Activated CD4-positive, alpha-beta T cell treated with anti-CD3 and anti-CD28 coated beads, Interleukin-2, amount 50 U/mL, for 4 hours (primary cell): ENCODE data around the gene PRXL2B.
"Not testable (repeated sequence)": the region's sequence is repeated elsewhere in the genome, so short reads cannot be mapped to it uniquely, and the experiment has no call there.

Source experiments
- DNase-seq, 2 experiments: peaks; one replicate each; pipeline ENCODE4 v3.0.0-alpha.2; 2020

The PRXL2B gene

DNA sequence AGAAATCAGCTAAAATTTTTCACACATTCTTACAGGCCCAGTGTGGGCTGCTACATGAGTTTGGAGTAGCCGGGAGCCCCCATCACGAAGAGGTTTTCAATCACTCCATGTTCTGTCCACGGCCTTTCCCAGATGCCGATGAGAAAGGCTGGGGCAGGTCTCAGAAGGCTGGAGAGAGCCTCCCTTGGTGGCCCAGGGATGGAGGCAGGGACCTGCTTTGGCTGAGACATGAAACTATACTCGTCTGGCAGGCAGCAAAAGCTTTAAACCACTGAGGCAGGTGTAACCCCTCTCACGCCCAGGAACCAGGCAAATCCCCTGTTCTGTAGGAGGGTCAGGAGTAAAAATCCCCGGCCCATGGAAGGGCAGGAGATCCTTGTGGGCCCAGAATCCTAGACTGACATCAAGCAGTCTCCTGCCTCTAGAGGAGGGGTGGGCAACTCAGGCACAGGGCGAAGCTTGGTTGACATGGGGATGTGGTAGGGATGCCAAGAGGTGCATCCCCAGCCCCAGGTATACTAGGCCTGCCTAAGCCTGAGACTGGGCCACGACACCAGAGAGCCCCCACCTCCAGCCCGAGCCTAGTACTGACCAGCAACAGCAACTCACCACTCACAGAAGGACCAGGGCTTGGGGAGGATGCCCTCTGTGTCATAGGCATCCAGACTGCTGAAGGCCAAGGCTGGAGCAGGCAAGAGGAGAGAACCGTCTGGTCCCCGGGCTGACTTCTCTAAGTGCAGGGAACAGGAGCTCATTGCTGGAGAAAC is 37.2 kb downstream of the PRXL2B start:
- no peak for DNase-seq

DNA sequence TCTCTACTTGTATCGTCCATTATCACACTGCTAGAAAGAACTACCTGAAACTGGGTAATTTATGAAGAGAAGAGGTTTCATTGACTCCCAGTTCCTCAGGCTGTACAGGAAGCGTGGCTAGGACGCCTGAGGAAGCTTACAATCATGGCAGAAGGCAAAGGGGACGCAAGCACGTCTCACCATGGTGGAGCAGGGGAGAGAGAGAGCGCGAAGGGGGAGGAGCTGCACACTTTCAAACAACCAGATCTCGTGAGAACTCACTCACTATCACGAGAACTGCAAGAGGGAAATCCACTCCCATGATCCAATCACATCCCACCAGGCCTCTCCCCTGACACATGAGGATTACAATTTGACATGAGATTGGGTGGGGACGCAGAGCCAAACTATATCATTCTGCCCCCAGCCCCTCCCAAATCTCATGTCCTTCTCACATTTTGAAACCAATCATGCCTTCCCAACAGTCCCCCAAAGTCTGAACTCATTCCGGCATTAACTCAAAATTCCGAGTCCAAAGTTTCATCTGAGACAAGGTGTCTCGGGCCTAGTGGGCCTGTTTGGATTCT is 38.2 kb downstream of the PRXL2B start:
- no peak for DNase-seq

DNA sequence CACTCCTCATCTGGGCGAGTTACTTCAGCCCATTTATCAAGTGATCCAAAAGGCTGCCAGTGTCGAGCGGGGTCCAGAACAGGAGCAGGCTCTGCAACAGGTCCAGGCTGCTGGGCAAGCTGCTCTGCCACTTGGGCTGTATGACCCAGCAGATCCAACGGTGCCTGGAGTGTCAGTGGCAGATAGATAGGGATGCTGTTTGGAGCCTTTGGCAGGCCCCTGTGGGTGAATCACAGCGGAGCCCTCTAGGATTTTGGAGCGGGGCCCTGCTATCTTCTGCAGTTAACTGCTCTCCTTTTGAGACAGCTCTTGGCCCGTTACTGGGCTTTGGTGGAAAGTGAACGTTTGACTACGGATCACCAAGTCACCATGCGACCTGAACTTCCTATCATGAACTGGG is 38.7 kb downstream of the PRXL2B start:
- no peak for DNase-seq

DNA sequence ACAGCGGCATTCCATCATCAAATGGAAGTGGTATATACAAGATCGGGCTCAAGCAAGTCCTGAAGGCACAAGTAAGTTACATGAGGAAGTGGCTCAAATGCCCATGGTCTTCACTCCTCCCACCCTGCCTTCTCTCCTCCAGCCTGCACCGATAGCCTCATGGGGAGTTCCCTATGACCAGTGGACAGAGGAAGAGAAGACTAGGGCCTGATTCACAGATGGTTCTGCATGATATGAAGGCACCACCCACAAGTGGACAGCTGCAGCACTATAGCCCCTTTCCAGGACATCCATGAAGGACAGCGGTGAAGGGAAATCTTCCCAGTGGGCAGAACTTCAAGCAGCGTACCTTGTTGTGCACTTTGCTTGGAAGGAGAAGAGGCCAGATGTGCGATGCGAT is 39.2 kb downstream of the PRXL2B start:
- DNase-seq: not testable (repeated sequence)

DNA sequence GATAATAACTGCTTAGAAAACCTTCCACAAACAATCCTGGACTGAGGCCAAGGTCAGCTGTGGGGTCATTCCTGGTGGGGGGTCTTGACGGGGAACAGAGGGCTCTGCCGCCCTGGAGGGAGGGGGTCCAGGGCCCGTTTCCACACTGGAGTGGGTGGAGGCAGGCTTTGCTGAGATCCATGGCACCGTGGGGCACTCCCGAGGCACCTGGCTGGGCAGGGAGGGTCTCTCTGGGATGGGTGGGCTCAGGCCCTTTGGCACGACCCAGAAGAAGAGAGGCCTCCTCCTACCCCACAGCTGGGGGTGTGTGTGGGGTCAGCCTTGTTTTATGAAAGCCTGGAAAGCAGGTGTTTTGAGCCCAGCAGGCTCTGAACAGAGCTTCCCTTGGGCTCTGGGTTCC is 41.2 kb downstream of the PRXL2B start:
- no peak for DNase-seq

DNA sequence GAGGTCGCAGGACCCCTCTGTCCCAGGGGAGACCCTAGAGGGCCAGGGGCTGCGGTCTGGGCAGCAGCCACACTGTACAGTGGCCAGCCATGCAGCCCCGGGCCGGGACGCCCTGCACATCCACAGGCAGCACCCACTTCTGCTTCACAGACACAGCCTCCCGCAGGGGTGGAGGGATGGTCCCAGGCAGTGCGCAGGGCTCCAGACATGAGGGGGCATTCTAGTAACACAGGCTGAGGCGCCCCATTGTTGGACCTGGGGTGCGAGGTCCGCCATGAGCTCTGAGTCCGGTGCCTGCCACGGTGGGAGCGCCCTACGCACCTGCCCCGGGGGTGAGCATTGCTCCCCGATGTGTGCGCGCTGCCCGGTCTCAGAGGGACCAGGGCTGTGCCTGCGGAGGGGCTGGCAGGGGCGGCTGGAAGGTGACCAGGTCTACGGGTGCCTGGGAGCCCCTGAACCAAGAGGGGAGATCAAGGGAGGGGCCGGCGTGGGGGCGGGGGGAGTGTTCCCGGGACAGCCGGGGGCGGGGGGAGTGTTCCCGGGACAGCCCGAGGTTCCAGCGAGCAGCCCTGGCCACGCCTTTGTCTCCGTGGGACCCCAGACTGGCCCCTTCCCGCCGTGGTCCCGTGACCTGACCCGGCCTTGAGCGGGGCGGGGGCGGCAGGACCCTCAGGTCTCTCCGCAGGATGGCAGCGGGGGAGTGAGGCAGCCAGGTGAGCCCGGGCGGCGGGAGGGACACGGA is 41.8 kb downstream of the PRXL2B start:
- DNase-seq: no peak

DNA sequence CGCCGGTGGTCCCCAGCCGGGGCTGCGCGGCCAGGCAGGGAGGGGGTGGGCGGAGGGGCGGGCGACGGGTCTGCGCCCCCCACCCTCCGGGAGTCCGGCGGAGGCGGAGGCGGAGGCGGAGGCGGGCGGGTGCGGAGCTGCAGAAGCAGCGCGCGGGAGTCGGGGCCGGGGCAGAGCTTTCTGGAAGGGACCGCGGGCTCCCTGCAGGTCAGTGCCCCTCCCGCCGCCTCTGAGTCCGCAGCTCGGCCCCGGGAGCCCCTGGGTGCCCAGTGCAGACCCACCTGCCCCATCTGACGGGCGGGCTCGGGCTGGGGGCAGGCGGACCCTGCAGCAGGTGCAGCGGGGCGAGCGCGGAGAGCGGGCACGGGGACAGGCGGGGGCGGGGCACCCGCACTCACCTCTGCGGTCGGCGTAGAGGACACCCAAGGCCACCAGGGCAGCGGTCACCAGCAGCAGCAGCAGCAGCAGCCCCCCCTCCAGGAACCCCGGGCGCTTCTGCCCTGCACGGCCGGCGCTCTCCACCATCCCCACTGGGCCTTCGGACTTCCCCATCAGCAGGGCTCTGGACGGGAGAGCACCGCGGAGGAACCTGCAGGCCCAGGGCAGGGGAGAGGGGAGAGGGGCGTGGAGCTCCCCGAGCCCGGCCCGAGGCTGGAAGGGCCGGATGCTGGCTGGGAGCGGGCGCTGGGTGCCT is 42.5 kb downstream of the PRXL2B start:
- no peak for DNase-seq

DNA sequence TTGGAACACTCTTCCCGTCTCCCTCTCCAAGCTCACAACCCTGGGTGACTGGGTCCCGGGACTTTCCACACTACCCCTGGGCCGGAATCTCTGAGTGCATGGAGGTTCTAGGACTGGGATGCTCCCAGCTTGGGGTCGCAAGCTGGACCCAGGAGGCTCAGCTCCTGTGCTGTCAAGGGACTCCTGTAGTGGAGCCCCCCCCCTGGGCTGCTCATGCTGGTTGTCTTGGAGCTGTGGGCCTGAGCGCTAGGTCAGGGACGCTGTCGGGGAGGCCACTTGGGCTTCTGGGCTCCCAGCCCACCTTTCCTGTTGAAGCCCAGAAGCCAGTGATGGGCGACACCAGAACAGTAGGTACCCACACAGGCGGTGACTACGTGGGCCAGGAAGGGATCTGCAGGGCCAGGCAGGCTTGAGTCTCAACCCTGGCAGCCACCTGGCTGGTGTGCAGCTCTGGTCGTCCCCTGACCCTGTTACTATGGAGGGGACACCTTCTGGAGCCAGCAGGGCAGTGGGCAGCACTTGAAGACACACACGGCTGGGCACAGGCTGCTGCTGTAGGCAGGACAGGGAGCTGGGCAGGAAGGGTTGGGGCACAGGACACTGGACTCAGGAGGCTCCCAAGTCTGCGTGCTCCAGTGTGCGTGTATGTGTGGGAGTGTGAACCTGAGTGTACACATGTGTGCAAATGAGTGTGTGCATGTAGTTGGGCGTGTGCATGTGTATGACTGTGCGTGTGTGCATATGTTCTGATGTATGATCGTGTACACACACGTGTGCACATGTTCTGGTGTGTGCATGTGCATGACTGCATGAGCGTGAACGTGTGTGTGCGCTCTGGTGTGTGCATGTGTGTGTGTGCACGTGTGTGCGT is 43.3 kb downstream of the PRXL2B start:
- DNase-seq: no peak

DNA sequence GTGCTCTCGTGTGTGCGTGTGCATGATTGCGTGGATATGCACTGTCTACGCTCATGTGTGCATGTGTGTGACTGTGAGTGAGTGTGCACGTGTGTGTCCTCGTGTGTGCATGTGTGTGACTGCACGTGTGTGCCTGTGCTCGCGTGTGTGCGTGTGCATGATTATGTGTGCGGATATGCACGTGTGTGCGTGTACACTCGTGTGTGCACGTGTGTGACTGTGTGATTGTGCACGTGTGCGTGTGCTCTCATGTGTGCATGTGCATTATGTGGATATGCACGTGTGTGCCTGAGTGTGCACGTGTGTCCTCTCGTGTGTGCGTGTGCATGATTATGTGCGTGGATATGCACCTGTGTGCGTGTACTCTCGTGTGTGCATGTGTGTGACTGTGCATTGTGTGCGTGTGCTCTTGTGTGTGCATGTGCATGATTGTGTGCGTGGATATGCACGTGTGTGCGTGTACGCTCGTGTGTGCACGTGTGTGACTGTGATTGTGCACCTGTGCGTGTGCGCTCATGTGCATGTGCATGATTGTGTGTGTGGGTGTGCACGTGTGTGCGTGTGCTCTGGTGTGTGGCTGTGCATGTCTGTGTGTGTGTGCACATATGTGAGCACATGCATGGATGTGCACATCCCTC is 44.0 kb downstream of the PRXL2B start:
- no peak for DNase-seq

DNA sequence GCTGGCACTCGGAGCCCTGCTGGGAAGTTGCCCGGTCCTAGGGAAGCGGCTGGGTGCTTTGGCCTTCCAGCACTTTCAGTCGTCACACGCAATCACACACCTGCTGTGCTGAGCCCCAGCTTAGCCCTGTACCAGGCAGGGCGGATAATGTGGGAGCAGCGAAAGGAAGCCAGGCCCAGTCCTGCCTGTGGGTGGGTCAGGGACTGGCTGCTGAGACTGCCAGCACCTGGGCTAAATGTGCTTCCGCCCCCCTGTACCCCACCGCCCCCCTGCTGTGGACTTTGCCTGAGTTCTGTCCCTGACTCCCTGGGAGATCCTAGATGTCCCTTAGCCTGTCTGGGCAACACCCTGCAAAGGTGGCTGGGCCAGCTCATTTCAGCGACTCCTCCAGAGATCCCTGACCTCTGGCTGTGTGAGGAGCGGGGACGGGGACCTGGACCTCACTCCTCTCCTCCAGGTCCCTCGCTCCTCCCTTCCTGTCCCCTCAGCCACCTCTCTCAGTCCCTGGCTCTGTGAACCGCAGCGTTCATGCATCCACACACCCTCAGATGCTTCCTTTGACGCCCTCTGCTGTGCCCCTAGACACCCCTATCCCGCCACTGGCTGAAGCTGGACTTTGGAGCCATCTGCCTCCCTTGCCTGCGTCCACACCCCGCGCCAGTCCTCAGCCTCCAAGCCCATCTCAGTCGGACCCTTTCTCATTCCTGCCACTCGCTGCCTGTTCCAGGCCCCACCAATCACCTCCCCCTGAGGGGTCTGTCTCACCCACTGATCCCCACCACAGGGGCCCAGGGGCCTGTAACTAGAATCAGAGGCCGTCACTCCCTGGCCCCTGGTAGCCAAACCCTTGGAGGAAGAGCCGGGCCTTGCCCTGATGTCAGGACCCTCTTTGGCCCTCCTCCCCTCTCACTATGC is 44.8 kb downstream of the PRXL2B start:
- no peak for DNase-seq

DNA sequence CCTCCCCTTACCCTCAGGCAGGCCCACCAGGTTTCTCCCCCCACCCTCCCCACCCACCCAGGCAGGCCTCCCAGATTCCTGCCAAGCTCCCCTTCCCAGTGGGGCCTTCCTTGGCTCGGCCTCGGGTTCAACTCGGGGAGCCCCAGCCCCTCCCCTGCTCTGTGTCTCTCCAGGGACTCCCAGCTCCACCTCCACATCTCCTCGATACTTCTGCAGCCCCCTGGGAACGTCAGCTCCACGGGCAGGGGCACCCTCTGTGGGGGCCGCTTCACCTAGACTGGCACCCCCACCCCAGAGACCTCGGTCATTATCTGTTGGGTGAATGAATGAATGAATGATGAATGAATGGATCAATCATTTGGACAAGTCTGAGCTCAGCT is 45.5 kb downstream of the PRXL2B start:
- no peak for DNase-seq

DNA sequence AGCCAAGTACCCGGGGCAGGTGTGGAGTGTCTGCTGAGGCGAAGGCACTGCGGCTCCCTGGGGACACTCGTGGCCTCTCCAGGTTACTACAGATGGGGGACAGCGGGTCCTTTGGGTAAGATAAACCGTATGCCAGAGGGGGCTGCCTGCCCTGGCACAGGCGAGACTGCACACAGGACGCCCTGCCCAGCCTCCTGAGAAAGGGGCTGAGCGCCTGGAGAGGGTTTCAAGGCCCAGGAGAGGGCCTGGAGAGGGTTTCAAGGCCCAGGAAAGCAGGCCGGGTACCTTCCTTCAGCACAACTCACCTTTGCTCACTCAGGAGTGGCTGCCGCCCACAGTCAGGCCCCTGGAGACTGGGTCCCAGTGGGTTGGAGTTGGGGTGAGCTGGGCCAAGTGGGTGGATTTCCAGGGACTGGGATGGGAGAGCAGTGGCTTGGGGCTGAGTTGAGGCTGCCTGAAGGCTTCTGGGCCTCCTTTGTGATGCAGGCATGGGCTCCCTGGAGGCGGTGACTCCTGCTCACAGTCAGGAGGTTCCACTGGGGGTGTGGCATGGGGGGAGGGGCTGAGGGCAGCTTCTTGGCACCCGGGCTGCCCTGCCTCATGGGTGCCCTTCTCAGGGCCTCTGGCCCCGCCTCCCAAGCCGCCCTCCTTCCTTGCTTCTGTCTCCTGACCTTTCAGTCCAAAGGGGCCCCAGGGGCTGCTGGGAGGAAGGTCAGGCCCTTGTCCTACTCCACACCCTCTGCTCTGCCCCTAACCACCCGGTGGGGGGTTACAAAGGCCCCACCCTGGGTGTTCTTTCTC is 46.2 kb downstream of the PRXL2B start, which contains the start of gene MMEL1:
Gene MMEL1 (minus strand): TSS at position 456 of the 801 bp plus-strand sequence. CDS start 3,532 bp downstream, outside the sequence.
- no peak for DNase-seq

DNA sequence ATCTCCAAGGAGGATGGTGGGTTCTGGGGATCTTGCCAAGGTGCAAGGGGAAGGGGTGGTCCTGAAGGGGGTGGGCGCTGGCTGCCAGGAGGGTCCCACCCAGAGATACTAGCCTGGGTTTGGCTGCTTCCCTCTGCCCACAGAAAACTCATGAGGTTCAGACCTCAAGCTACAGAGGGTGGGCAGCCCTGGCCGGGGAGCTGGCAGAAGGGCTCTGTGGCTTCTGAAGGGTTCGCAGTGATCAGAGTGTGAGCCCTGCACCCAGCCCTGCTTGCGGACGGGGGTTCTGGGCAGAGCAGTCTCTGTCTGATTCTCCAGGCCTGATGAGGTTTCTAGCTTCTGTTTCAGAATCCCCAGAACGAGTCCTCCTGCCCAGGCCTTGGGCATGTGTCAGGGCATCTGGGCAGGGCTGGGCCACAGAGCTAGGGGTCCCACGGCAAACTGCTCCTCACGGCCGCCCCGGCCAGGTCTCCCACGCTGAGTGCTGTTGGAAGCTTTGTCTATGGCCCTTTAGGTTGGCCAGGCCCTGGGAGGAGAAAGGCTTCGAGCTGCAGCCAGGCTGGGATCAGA is 46.9 kb downstream of the PRXL2B start:
- no peak for DNase-seq

DNA sequence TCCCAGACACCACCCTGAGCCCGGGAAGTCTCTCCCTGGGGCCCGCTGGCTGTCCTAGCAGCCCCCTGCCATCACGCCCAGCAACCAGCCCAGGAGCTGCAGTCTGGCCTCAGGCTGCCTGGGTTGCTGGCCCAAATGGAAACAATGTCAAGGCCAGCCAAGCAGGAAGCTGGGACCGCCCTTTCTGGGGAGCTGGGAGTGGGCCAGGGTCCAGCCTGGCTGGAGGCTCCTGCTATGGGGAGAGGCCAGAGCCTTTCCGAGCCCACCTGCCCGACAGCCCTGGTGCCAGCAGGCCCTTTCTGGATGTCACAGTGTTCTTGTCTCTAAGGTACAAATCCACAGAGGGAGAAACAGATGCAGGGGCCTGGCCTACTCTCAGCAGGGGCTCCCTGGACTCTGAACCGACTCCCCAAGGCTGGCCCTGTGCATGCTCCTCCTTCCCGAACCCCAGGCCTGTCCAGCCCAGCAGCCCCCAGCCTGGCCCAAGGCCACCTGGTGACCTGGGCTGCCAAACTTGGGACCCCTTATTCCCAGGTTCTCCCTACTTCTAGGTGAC is 47.4 kb downstream of the PRXL2B start:
- DNase-seq: no peak

DNA sequence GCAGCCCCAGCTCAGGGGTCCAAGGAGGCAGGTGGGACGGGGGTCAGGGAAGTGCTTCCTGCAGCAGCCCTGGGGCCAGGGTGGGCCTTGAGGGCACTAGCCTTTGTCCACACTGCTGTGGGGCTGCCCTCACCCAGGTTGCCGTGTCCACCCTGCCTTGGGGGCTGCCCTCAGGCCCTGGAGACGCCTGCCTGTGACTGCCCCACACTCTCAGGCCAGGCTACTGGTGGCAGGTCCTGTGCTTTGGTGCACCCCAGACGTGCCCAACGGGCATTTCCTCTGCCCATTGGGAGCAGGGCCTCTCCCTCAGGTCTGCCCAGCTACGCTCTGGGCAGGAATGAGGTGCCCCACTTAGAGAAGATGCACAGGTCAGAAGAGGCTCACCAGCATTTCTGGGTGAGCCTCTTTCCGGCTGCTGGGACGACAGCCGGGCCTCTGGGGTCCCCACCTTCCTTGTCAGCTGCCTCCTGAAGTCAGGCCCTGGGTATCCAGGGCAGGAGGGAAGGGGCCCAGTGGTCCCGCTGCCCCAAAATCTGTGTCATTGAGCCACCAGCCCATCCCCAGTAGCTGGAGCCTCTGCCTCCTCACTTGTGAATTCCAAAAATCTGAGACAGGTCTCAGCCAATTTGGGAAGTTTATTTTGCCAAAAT is 48.9 kb downstream of the PRXL2B start:
- DNase-seq: no peak

DNA sequence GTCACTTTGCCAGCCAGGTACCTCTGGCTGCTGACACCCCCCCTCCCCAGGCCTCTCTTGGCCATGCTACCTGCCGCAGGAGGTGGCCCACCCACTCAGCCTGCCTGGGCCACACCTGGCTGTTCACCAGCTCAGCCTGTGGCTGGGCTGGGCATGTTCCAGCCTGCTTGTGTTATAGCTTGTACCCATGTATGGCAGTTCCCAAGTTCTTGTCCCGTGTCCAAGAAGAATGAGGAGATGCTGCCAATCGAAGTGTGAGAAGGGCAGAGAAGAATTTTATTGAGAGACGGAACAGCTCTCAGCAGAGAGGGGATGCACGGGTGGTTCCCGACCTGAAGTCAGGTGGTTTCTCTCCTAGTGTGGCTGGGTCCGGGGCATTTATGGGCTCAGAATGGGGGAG is 50.2 kb downstream of the PRXL2B start:
- no peak for DNase-seq

DNA sequence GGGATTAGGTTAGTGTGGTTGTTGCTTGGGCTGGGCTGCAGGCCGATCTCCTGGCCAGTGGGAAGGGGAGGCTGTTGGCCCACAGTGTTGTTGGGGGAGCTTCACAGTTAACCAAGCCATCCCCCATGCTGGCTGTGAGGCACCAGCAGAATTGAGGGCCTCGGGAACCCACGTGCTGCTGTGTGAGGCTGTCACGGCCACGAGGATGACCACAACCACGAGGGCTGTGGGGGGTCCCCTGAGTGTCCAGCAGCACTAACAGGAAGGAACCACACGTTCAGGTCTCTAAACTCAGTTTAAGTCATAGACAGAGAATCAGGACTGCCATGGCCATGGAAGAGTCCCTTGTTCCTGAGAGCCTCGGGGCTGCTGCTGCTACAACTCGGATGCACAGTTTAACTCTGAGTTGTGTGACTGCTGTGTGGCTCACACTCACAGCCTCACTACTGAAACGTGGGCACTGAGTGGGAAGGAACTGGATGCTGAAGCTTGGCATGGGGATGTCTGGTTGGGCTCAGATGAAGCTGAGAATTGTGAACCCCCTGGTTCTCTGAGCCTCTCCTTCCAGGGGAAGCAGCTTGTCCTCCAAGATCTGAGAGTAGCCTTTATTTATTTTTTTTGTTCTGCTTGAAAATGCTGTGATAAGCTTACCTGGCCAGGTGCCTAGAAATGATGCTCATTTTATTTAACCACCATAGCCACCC is 51.0 kb downstream of the PRXL2B start:
- DNase-seq: no peak
